Stimulated activated CD4-positive, alpha-beta T cell treated with anti-CD3 and anti-CD28 coated beads, Interleukin-4, amount 100 ng/mL, for 24 hours (primary cell): Measurements from ENCODE around the gene BCL2L12.
A peak's percentile ranks its signal among the peaks of the same experiment; 100 is the strongest.

Source experiments
- DNase-seq: peaks from one replicate; pipeline ENCODE4 v3.0.0-alpha.2; 2020

Gene BCL2L12

DNA sequence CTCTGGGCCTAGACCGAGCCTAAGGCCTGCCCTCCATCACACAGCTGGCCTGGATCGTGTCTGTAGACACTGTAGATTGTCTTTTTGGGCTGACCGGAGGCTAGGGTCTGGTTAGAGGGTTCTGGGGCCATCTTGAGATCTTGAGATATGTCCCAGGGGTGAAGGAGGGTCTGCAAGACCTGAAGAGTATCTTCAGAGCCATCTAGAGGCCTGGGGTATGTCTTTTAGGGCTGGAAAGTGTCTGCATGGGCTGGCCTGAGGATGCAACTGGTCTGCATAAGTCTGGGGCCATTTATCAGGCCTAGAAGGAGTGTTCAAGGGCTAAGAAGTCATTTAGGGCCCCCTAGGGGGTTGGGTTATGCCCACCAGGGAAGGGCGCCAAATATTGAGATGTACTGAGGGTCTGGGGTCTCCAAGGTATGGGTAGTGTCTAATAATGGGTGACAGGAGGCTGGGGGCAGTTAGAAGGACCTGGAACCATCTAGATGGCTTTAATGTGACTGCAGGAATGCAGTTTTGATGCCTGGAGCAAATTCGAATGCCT is 23.2 kb upstream of the BCL2L12 start:
- DNase-seq, result no peak

DNA sequence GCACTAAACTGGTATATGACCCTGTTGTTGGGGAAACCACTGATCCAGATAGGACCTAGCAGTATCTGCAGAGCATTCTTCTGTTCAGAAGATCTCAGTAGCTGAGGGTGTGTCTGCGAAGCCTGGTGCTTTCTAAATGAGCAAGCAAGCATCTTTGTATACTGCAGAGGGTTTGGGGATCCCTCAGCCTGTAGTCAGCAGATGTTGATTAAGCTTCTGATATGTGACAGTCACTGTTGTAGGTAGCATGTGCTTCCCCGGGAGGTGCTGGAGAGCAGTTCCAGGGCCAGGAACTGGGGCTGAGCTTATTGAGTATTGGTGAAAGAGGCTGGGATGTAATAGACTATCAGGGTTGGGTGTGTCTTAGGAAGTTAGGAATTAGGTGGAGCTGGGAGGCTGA is 22.3 kb upstream of the BCL2L12 start:
- DNase-seq, result peak; percentile 25

DNA sequence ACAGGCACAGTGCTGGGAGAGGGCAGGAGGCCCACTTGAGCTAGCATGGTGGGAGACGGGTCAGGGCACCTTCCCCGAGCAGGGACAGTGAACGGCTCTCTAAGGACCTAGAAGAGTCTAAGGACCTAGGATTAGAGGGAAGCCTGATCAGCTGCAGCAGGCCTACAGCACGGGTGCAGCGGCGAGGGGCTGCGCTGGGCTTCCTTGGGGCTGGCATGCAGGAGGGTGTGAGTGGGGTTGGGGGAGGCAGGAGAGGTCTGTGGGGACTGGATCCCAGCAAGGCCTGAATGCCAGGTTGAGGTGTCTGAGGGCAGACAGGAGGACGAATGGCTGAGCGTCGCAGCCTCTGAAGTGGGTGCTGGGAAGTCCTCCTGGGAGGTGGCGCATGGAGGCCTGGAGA is 20.1 kb upstream of the BCL2L12 start:
- DNase-seq, result no peak

DNA sequence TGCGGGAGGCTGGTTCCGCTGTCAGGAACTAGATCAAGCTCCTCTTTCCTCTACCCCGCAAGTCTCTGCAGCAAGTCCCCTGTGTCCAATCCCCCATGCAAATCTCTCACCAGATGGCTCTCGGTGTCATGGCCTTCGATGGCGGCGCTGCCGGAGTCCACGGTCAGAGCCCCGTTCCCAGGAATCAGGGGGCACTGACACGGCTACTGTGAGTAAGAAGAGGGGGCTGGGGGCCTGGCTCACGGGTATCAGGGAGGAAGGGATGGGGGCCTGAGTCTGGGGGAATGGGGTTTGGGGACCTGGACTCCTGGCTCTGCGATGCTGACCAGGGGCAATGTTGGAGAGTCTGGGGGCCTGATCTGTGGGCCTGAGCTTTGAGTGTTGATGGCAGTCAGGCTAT is 19.7 kb upstream of the BCL2L12 start:
- DNase-seq, result no peak

DNA sequence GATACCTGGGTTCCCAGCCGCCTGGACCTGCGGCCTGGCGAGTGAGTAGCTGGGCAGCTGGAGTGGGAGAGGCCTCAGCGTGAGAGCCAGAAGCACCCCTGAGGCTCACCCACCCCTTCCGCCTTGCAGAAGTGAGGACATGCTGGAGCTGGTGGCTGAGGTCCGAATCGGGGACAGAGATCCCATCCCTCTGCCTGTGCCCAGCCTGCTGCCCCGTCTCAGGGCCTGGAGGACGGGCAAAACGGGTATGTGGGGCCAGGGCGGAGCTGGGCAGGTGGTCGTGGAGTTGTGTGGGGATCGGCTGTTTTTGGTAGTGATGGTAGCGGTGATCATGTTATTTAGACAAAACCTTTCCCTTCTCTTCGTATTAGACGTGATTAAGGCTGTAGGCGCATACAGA is 19.1 kb upstream of the BCL2L12 start:
- DNase-seq, result no peak

DNA sequence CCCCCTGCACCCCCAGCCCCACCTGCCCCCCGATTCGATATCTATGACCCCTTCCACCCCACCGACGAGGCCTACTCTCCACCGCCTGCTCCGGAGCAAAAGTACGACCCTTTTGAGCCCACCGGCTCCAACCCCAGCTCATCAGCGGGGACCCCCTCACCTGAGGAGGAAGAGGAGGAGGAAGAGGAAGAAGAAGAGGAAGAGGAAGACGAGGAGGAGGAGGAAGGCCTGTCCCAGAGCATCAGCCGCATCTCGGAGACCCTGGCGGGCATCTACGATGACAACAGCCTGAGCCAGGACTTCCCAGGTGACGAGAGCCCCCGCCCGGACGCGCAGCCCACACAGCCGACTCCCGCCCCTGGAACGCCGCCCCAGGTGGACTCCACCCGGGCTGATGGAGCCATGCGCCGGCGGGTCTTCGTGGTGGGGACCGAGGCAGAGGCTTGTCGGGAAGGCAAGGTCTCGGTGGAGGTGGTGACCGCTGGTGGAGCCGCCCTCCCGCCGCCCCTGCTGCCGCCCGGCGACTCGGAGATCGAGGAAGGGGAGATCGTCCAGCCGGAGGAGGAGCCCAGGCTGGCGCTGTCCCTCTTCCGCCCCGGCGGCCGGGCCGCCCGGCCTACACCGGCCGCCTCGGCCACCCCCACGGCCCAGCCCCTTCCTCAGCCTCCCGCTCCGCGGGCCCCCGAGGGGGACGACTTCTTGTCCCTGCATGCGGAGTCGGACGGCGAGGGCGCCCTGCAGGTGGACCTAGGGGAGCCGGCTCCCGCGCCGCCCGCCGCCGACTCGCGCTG is 14.5 kb upstream of the BCL2L12 start:
- DNase-seq, result no peak

DNA sequence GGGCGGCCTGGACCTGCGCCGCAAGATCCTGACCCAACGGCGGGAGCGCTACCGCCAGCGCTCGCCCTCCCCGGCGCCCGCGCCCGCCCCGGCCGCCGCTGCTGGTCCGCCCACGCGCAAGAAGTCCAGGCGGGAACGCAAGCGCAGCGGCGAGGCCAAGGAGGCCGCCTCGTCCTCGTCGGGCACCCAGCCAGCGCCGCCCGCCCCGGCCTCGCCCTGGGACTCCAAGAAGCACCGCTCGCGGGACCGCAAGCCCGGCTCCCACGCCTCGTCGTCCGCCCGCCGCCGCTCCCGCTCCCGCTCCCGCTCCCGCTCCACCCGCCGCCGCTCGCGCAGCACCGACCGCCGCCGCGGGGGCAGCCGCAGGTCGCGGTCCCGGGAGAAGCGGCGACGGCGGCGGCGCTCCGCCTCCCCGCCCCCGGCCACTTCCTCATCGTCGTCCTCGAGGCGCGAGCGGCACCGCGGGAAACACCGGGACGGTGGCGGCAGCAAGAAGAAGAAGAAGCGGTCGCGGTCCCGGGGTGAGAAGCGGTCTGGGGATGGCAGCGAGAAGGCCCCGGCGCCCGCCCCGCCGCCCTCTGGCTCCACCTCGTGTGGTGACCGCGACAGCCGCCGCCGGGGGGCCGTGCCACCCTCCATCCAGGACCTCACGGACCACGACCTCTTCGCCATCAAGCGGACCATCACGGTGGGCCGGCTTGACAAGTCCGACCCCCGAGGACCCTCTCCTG is 13.7 kb upstream of the BCL2L12 start:
- no peak for DNase-seq

DNA sequence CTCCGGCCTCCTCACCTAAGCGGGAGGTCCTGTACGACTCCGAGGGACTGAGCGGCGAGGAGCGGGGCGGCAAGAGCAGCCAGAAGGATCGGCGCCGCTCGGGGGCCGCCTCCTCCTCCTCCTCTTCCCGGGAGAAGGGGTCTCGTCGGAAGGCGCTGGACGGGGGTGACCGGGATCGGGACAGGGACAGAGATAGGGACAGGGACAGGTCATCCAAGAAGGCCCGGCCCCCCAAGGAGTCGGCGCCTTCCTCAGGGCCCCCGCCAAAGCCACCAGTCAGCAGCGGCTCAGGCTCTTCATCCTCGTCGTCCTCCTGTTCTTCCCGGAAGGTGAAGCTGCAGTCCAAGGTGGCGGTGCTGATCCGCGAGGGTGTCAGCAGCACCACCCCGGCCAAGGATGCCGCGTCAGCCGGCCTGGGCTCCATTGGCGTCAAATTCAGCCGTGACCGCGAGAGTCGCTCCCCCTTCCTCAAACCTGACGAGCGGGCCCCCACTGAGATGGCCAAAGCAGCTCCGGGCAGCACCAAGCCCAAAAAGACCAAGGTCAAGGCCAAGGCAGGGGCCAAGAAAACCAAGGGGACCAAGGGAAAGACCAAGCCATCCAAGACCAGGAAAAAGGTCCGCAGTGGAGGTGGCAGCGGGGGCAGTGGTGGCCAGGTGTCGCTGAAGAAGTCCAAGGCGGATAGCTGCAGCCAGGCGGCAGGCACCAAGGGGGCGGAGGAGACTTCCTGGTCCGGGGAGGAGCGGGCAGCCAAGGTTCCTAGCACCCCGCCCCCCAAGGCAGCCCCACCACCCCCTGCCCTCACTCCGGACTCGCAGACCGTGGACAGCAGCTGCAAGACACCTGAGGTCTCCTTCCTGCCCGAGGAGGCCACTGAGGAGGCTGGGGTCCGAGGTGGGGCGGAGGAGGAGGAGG is 12.9 kb upstream of the BCL2L12 start:
- no peak for DNase-seq

DNA sequence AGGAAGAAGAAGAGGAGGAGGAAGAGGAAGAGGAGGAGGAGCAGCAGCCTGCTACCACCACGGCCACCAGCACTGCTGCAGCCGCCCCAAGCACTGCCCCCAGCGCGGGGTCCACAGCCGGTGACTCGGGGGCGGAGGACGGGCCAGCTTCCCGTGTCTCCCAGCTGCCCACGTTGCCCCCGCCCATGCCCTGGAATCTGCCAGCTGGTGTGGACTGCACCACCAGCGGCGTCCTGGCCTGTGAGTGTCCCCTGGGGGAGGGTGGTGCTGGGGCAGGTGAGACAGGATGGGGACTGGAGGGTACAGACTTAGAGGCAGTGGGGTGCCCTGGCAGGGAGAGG is 12.3 kb upstream of the BCL2L12 start:
- DNase-seq, result no peak

DNA sequence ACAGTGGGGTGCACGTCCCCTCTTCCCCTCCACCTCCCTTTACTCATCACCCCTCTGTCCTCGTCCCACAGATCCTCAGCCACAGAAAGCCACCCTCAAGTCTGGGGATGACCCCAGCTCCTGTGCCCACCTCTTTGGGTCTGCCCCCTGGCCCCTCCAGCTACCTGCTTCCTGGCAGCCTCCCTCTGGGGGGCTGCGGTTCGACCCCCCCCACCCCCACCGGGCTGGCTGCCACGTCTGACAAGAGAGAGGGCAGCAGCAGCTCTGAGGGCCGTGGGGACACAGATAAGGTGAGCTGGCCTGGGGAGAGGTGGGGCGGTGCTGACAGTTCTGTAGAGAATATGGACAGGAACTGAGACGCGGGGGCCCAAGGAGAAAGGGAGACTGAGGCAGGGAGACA is 11.2 kb upstream of the BCL2L12 start:
- no peak for DNase-seq

DNA sequence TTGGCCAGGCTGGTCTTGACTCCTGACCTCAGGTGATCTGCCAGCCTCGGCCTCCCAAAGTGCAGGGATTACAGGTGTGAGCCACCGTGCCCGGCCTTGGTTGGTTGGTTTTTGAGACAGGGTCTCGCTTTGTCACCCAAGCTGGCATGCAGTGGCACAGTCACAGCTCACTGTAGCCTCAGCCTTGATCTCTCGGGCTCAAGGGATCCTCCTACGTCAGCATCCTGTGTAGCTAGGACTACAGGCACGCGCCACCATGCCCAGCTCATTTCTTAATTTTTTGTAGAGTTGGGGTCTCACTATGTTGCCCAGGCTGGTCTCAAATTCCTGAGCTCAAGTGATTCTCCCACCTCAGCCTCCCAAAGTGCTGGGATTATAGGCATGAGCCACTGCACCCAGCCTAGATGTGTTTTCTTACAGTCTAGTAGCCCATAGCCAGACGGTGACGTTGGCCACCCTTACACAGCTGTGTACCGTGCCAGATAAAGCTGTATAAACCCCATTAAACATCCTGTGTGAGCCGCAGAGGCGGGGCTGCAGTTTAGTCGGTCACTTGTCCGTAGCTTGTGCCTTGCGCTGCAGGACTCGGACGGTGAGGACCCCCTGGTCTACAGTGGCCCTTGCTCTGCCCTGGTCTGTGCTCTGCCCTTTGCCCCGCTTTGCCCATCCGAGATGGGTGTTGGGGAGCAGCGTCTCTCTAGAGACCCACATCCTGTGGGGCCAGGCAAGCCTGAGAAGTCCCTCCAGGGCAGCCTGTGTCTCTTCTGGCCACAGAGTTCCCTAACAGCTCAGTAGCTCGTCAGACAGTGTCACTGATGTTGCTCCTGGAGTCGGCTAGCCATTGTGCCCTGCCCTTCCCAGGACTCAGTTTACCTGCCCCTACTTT is 9.9 kb upstream of the BCL2L12 start:
- DNase-seq, result no peak

DNA sequence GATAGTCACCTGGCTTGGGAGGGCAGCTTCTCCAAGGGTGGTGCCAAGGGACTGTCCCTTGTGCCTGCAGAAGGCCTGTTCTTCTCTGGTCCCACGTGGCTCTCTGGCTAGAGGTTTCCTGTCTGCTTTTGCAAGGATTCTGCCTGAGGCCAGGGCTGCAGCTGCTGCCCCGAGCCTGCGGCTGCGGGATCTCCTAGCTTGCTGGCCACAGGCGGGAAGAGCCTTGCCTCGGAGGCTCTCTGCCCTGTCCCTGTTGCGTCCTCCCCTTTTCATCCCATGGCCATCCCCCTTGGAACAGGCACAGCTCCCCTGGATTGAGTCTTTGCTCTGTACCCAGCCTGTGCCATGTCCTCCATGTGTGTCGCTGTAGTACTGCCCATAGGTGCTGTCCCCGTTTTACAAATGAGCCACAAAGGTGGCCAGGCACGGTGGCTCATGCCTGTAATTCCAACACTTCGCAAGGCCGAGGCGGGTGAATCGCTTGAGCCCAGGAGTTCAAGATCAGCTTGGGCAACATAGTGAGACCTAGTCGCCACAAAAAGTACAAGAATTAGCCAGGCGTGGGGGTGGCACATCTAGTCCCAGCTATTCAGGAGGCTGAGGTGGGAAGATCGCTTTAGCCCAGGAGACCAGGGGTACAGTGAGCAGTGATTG is 9.2 kb upstream of the BCL2L12 start:
- no peak for DNase-seq

DNA sequence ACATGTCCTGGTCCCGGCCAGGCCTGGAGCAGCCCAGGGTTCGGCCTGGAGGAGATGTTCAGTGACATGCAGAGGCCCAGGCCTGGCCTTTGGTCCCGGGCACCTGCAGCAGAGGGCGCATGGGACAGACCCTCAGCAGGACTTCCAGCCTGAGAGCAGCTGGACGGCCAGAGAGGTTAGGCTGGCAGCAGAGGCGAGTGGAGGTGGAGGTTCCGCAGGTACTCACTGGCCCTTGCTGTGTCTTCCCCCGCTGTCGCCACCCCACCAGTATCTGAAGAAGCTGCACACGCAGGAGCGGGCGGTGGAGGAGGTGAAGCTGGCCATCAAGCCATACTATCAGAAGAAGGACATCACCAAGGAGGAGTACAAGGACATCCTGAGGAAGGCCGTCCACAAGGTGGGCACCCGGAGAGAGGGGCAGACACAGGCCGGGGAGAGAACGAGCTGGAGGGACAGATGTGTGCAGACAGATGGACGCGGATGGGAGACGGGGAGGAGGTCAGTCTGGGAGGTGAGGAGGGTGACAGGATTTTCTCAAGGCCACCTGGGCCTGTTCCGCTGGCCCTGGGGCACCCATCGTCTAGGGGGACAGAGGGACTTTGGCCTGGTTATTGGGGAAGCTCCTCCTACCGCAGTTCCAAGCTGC is 8.1 kb upstream of the BCL2L12 start:
- DNase-seq, result no peak

DNA sequence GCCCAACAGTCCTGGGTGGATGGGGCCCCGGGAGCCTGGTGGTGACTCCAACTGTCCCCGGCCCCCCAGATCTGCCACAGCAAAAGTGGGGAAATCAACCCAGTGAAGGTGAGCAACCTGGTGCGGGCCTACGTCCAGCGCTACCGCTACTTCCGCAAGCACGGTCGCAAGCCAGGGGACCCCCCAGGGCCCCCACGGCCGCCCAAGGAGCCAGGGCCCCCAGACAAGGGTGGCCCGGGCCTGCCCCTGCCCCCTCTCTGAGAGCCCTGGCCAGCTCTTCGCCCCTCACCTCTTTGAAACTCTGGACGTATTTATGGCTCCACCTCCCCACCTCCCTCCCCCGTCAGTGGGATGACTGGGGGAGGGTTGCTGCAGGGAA is 7.6 kb upstream of the BCL2L12 start:
- DNase-seq, result no peak

DNA sequence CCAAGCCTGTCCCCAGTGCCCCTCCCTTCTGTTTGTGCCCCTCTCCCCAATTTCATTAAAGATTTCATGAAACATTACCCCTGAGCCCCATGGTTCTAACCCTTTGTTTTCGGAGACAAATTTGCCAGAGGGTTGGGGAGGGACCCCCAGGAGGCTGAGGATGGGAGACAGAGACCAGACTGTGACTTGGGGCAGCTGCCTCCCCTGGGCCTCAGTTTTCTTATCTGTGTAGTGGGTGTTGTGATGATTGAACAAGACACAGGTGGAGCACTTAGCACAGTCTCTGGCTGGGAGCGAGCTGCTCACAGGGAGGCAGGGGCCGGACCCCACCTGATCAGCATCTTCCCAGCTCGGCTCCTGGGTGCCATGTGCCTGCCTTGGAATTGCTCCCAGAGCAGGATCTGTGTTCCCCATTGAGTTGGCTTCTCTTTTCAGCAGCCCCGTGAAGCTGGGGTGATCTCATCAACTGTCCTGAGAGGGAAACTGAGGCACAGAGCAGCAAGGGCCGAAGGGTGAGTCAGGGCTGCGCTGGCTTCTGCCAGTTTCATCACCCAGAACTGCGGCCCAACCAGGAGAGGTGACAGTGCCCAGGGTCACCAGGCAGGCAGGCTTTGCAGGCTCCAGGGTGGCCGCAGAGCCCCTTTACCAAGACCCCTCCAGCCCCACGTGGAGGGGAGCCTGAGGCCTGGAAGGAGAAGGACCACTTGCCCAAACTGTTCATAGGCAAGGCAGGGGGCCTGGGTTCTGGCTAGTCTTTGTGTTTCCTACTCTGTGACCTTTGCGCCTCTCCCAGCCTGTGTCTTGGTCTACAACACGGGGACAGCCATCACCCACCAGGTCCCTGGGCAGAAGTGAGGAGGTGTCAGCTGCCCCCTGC is 6.9 kb upstream of the BCL2L12 start:
- no peak for DNase-seq

DNA sequence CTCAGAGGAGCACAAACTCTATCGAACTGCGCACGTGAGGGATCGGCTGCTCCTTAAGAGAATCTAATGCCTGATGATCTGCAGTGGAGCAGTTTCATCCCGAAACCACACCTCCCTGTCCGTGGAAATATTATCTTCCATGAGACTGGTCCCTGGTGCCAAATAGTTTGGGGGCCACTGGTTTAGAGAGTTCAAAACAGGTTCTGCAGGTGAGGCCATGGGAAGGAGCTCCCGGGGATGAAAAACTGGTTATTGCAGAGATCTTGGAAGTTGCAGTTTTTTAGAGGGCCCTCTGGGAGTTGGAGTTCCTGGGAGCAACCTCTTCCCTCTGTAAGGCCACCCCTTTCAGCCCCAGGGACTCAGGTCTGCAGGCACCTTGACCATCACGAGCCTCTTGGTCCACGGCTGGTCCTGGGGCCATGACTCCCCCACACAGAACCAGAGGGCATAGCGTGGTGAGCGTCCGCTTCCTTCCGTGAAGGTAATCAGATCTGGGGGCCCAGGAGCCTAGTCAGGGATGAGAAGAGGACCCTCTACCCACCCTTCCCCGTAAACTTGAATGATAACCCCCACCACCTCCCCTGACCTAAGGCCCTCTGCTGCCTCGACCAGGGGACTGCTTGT is 5.3 kb upstream of the BCL2L12 start:
- no peak for DNase-seq

DNA sequence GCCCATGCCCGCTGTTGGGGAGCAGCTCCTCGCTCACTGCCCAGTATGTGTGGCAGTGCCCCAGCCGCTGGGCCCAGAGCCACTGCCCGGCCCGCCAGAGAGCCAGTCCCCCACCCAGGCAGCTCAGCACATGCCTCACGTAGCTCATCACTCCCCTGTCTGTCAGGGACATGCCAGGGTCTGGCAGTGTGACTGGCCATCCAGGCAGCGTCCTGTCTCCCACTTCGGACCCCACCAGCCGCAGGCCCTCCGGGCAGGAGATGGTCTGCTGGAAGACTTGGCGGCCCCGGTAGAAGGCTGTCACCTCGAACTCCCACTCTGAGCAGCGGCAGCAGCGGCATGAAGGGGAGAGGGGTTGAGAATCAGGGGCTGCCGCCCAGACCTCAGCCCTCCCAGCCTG is 3.7 kb upstream of the BCL2L12 start:
- no peak for DNase-seq

DNA sequence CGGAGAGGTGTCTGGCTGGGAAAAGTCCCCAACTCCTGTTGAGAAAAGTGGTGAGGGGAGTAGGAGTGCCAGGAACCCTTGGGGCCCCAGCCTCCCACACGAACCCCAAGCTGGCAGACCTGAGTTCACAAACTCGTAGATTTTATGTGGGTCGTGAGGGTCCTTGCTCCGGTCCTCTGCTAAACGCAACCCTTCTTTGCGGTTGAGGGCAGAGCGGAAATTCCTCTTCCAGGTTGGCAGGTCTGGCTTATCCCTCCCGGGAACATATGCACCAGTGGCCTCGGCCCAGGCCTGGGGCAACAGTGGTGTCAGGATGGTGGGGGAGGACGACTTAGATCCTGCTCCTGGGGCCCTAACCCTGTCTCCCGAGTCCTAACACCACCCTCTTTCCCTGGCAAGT is 2.5 kb upstream of the BCL2L12 start:
- no peak for DNase-seq

DNA sequence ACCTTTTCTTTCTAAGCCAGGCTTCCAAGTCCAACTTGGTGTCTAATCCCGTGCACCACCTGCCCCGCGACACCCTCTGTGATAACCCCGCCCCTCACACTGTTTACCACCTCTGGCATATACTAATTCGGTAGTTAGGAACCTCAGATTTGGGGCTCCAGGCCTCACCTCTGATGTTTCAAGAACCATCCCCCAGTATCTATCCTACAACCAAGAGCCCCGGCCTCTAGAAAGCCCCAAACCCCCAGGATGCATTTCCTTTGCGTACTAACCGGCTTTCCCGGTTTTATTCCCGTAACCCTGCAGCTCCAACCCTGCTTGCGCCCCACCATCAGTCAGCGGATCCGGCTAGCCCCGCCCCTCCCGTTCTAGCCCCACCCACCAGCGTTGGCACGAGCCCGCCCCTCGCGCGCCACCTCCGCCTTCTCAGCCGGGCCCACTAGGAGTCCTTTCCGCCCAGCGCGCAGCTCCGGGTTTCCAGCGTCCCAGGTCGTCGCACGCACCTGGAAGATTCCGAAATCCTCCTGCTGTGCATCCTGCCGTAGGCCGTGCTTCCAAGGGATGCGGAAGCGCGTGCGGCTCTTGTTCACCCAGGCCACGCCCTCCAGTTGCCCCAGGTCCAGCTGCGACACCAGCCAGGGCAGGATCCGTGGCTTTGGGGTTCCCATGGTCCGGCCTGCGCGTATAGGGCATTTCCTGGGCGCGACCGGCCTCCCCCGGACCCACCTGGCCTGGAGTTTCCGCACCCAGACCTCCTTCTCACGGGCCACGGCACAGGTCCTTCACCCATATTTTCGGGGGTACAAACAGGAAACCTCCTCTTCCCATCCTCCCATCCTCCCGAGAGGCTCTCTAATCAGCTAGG is 1.3 kb upstream of the BCL2L12 start:
- DNase-seq, result peak; percentile 91
